WERI-Rb-1 (cell line): ENCODE measurements around the gene MRPL4.

Experiments used
- DNase-seq: peaks from one replicate; pipeline ENCODE4 v3.0.0-alpha.2; 2020
- H3K27ac ChIP-seq: fragments of 250-450 bp; sonication (Bioruptor Pico); 2 replicates; pipeline ENCODE4 v1.5.1; 2020; ENCODE audit warnings: mild to moderate bottlenecking, moderate library complexity
- H3K27me3 ChIP-seq: fragments of 250-450 bp; sonication (Bioruptor Pico); 2 replicates; pipeline ENCODE4 v1.5.1; 2021; ENCODE audit warnings: mild to moderate bottlenecking, low read depth, moderate library complexity; ENCODE audit not compliant: insufficient read depth, severe bottlenecking
- H3K36me3 ChIP-seq: fragments of 250-450 bp; sonication (Bioruptor Pico); 2 replicates; pipeline ENCODE4 v1.5.1; 2020; ENCODE audit warnings: mild to moderate bottlenecking, moderate library complexity
- H3K4me3 ChIP-seq: 2 replicates; pipeline ENCODE4 v1.5.1; 2011; ENCODE audit warnings: low read depth, mild to moderate bottlenecking, control low read depth, low read length
- H3K9me3 ChIP-seq: fragments of 250-450 bp; sonication (Bioruptor Pico); 2 replicates; pipeline ENCODE4 v1.5.1; 2021; ENCODE audit warnings: mild to moderate bottlenecking, moderate library complexity; ENCODE audit not compliant: severe bottlenecking
- CTCF ChIP-seq: IDR thresholded peaks from 2 replicates; pipeline ENCODE4 v1.5.1; 2011; ENCODE audit warnings: low read depth, mild to moderate bottlenecking, control low read depth, inconsistent platforms, low read length

Gene MRPL4

GRCh38 chr19:10251792-10252694 lies at the start of gene MRPL4:
TSS of gene MRPL4 (plus strand) at chr19:10252214. CDS start at chr19:10252254, 40 bp downstream.
- Histone ChIP-seq H3K36me3 (peaks cover 23% of the 10 kb centered on the region), H3K27ac (peak within 1 kb of the TSS; percentile 81), H3K27me3 (no peaks in the 10 kb centered on the region), H3K9me3 (no peaks in the 10 kb centered on the region), H3K4me3 (peak within 1 kb of the TSS; percentile 95)
- DNase-seq, result peak; percentile 97
- no peak for TF ChIP-seq CTCF

GRCh38 chr19:10203686-10204085 lies 48.3 kb upstream of the MRPL4 start:
- no peak for DNase-seq
- no peak overlapping the region for H3K4me3 ChIP-seq

GRCh38 chr19:10205636-10206035 lies 46.4 kb upstream of the MRPL4 start:
- no peaks in the 10 kb centered on the region for H3K9me3 ChIP-seq
- no peak overlapping the region for H3K4me3 ChIP-seq
- TF ChIP-seq CTCF, result no peak
- DNase-seq, result no peak
- no peaks in the 10 kb centered on the region for H3K36me3 ChIP-seq
- H3K27ac ChIP-seq, result no peak overlapping the region
- H3K27me3 ChIP-seq, result no peaks in the 10 kb centered on the region

More at GRCh38 chr19:10203686-10204085, 48.3 kb upstream of the MRPL4 start:
- Histone ChIP-seq H3K27ac (no peak overlapping the region), H3K9me3 (no peaks in the 10 kb centered on the region), H3K36me3 (no peaks in the 10 kb centered on the region), H3K27me3 (no peaks in the 10 kb centered on the region)
- no peak for TF ChIP-seq CTCF

GRCh38 chr19:10206226-10206885 lies 45.7 kb upstream of the MRPL4 start:
- no peak for DNase-seq

GRCh38 chr19:10207026-10207425 lies 45.0 kb upstream of the MRPL4 start:
- H3K27ac ChIP-seq, result no peak overlapping the region
- no peaks in the 10 kb centered on the region for H3K36me3 ChIP-seq
- peak; percentile 41 for TF ChIP-seq CTCF
- H3K27me3 ChIP-seq, result no peaks in the 10 kb centered on the region
- DNase-seq, result peak; percentile 30
- no peak overlapping the region for H3K4me3 ChIP-seq
- no peaks in the 10 kb centered on the region for H3K9me3 ChIP-seq

More at GRCh38 chr19:10206226-10206885, 45.7 kb upstream of the MRPL4 start:
- Histone ChIP-seq H3K9me3 (no peaks in the 10 kb centered on the region), H3K36me3 (no peaks in the 10 kb centered on the region), H3K27ac (no peak overlapping the region), H3K4me3 (no peak overlapping the region), H3K27me3 (no peaks in the 10 kb centered on the region)
- TF ChIP-seq CTCF, result no peak
